ENCODE data around the gene CAV3.

The CAV3 gene

GRCh38 chr3:8760091-8760490 lies 26.5 kb downstream of the CAV3 start:
- Histone ChIP-seq H3K4me3 (ENCODE audit: low read depth, low read length) (no peak overlapping the region), H3K36me3 (no peaks in the 10 kb centered on the region), H3K27me3 (ENCODE audit: insufficient read depth, low read depth, severe bottlenecking) (no peaks in the 10 kb centered on the region), H3K9me3 (ENCODE audit: severe bottlenecking) (no peaks in the 10 kb centered on the region), H3K27ac (no peak overlapping the region)
- DNase-seq, result no peak
- TF ChIP-seq CTCF (IDR thresholded peaks at IDR 0.05; ENCODE audit: low read depth, low read length), result no peak

- DNase-seq, result no peak
- Histone ChIP-seq H3K9me3 (ENCODE audit: severe bottlenecking) (no peaks in the 10 kb centered on the region), H3K36me3 (no peaks in the 10 kb centered on the region), H3K27ac (no peak overlapping the region), H3K4me3 (ENCODE audit: low read depth, low read length) (no peak overlapping the region), H3K27me3 (ENCODE audit: insufficient read depth, low read depth, severe bottlenecking) (no peaks in the 10 kb centered on the region)
- TF ChIP-seq CTCF (IDR thresholded peaks at IDR 0.05; ENCODE audit: low read depth, low read length), result no peak
Observed at GRCh38 chr3:8760506-8760905, 26.9 kb downstream of the CAV3 start.

- no peaks in the 10 kb centered on the region for H3K9me3 ChIP-seq (ENCODE audit: severe bottlenecking)
- TF ChIP-seq CTCF (IDR thresholded peaks at IDR 0.05; ENCODE audit: low read depth, low read length), result no peak
Observed at GRCh38 chr3:8761866-8762265, 28.3 kb downstream of the CAV3 start.

GRCh38 chr3:8762607-8763377 lies 29.2 kb downstream of the CAV3 start:
- Histone ChIP-seq H3K36me3 (no peaks in the 10 kb centered on the region), H3K27ac (no peak overlapping the region), H3K9me3 (ENCODE audit: severe bottlenecking) (no peaks in the 10 kb centered on the region), H3K27me3 (ENCODE audit: insufficient read depth, low read depth, severe bottlenecking) (no peaks in the 10 kb centered on the region), H3K4me3 (ENCODE audit: low read depth, low read length) (no peak overlapping the region)
- TF ChIP-seq CTCF (IDR thresholded peaks at IDR 0.05; ENCODE audit: low read depth, low read length), result no peak
- DNase-seq, result no peak

More at GRCh38 chr3:8761866-8762265, 28.3 kb downstream of the CAV3 start:
- Histone ChIP-seq H3K36me3 (no peaks in the 10 kb centered on the region), H3K4me3 (ENCODE audit: low read depth, low read length) (no peak overlapping the region), H3K27me3 (ENCODE audit: insufficient read depth, low read depth, severe bottlenecking) (no peaks in the 10 kb centered on the region), H3K27ac (no peak overlapping the region)
- peak; percentile 36 for DNase-seq

- no peak for DNase-seq
- no peak overlapping the region for H3K4me3 ChIP-seq (ENCODE audit: low read depth, low read length)
Observed at GRCh38 chr3:8764528-8764927, 30.9 kb downstream of the CAV3 start.

More at GRCh38 chr3:8764528-8764927, 30.9 kb downstream of the CAV3 start:
- no peak for TF ChIP-seq CTCF (IDR thresholded peaks at IDR 0.05; ENCODE audit: low read depth, low read length)
- no peaks in the 10 kb centered on the region for H3K27me3 ChIP-seq (ENCODE audit: insufficient read depth, low read depth, severe bottlenecking)
- no peaks in the 10 kb centered on the region for H3K36me3 ChIP-seq
- H3K9me3 ChIP-seq (ENCODE audit: severe bottlenecking), result no peaks in the 10 kb centered on the region
- H3K27ac ChIP-seq, result no peak overlapping the region

All from WERI-Rb-1 (cell line).